Measurements from ENCODE around the gene SLF2.
A peak's percentile ranks its signal among the peaks of the same experiment; 100 is the strongest.

Gene SLF2

GRCh38 chr10:100913470-100913865 is 705 bp downstream of the SLF2 start:
- peak overlapping the region; percentile 91 for H3K27ac ChIP-seq
- POLR2A ChIA-PET (ENCODE audit: low non-redundant PET), result interaction anchor here (0.6 kb wide), 1 partner anchor 206 kb away, joined by 3 read pairs; no protein-coding TSS in a partner anchor
- CTCF ChIA-PET, result interaction anchor here (0.5 to 1.4 kb wide), 3 partner anchors 10 to 653 kb away, joined by 3 to 4 read pairs (median 3); no protein-coding TSS in a partner anchor

GRCh38 chr10:100917071-100917470 is 4.3 kb downstream of the SLF2 start:
- no peak for DNase-seq (ENCODE audit: low spot score)
- H3K27ac ChIP-seq, result no peak overlapping the region
- POLR2A ChIA-PET (ENCODE audit: low non-redundant PET), result no interaction called here
- CTCF ChIA-PET, result interaction anchor here (0.6 kb wide), 1 partner anchor 1011 kb away, joined by 3 read pairs; no protein-coding TSS in a partner anchor
- no peak for TF ChIP-seq CTCF (conservative IDR thresholded peaks at IDR 0.05; ENCODE audit: low read depth)

More at GRCh38 chr10:100913470-100913865, 705 bp downstream of the SLF2 start:
- TF ChIP-seq CTCF (conservative IDR thresholded peaks at IDR 0.05; ENCODE audit: low read depth), result no peak
- DNase-seq (ENCODE audit: low spot score), result no peak

- ChIA-PET CTCF (interaction anchor here (0.6 to 1.2 kb wide), 4 partner anchors 10 to 997 kb away, joined by 3 read pairs; partner anchors contain the start of gene SLF2), POLR2A (ENCODE audit: low non-redundant PET) (no interaction called here)
- TF ChIP-seq CTCF (conservative IDR thresholded peaks at IDR 0.05; ENCODE audit: low read depth), result no peak
- DNase-seq (ENCODE audit: low spot score), result no peak
- H3K27ac ChIP-seq, result no peak overlapping the region
Measured at GRCh38 chr10:100923580-100923979, 10.8 kb downstream of the SLF2 start.

- POLR2A ChIA-PET (ENCODE audit: low non-redundant PET), result no interaction called here
Measured at GRCh38 chr10:100927266-100927665, 14.5 kb downstream of the SLF2 start.

GRCh38 chr10:100928039-100928438 is 15.3 kb downstream of the SLF2 start:
- POLR2A ChIA-PET (ENCODE audit: low non-redundant PET), result interaction anchor here (0.7 kb wide), 1 partner anchor 10 kb away, joined by 3 read pairs; no protein-coding TSS in a partner anchor
- no peak overlapping the region for H3K27ac ChIP-seq

More at GRCh38 chr10:100927266-100927665, 14.5 kb downstream of the SLF2 start:
- no peak for DNase-seq (ENCODE audit: low spot score)
- no peak overlapping the region for H3K27ac ChIP-seq
- TF ChIP-seq CTCF (conservative IDR thresholded peaks at IDR 0.05; ENCODE audit: low read depth), result no peak
- CTCF ChIA-PET, result interaction anchor here (0.6 kb wide), 2 partner anchors 43 to 490 kb away, joined by 3 to 4 read pairs; no protein-coding TSS in a partner anchor

GRCh38 chr10:100930368-100930767 is 17.6 kb downstream of the SLF2 start:
- H3K27ac ChIP-seq, result no peak overlapping the region
- POLR2A ChIA-PET (ENCODE audit: low non-redundant PET), result no interaction called here
- no peak for TF ChIP-seq CTCF (conservative IDR thresholded peaks at IDR 0.05; ENCODE audit: low read depth)
- CTCF ChIA-PET, result interaction anchor here (0.6 to 1.8 kb wide), 3 partner anchors 38 to 69 kb away, joined by 3 to 4 read pairs (median 3); partner anchors contain the start of genes LZTS2 and SEMA4G
- DNase-seq (ENCODE audit: low spot score), result no peak

More at GRCh38 chr10:100928039-100928438, 15.3 kb downstream of the SLF2 start:
- no peak for TF ChIP-seq CTCF (conservative IDR thresholded peaks at IDR 0.05; ENCODE audit: low read depth)
- no peak for DNase-seq (ENCODE audit: low spot score)
- CTCF ChIA-PET, result no interaction called here
